HepG2 (cell line): Measurements from ENCODE around the gene BAIAP3. TPM values are rescaled to one million over a fixed set of nuclear protein-coding genes. Genes with fewer than 3 reads are reported as not detected.

Source experiments
- ARID2 ChIP-seq: sonication (generic); formaldehyde crosslinking; IDR thresholded peaks from 2 replicates; pipeline ENCODE4 v1.8.1; 2022; ENCODE audit warnings: mild to moderate bottlenecking, missing genetic modification reagents, borderline replicate concordance
- KLF12 ChIP-seq: sonication (generic); formaldehyde crosslinking; IDR thresholded peaks from 2 replicates; pipeline ENCODE4 v1.4.0; 2020; ENCODE audit warnings: missing genetic modification reagents, borderline replicate concordance
- MAFG ChIP-seq: sonication (generic); formaldehyde crosslinking; IDR thresholded peaks from 2 replicates; pipeline ENCODE4 v1.5.1; 2020; ENCODE audit warnings: mild to moderate bottlenecking, missing genetic modification reagents
- MYC ChIP-seq: sonication (generic); formaldehyde crosslinking; IDR thresholded peaks from 2 replicates; pipeline ENCODE4 v1.9.0; 2021; ENCODE audit warnings: missing genetic modification reagents, borderline replicate concordance
- NONO ChIP-seq, 2 experiments: fragments of 450-650 bp in 1 of 2; sonication (generic) in 1 of 2; formaldehyde crosslinking in 1 of 2; IDR thresholded peaks in 1 of 2; conservative IDR thresholded peaks in 1 of 2; 2 replicates each; pipeline versions ENCODE4 v1.6.1 to v1.8.0; 2017 to 2022; ENCODE audit warnings: mild to moderate bottlenecking in 1 of 2, missing genetic modification reagents in 1 of 2, moderate library complexity in 1 of 2
- RXRA ChIP-seq: sonication (generic); formaldehyde crosslinking; IDR thresholded peaks from 2 replicates; pipeline ENCODE4 v1.5.1; 2020; ENCODE audit warnings: missing genetic modification reagents
- SP2 ChIP-seq: sonication (generic); formaldehyde crosslinking; IDR thresholded peaks from 2 replicates; pipeline ENCODE4 v1.5.1; 2020; ENCODE audit warnings: mild to moderate bottlenecking, missing genetic modification reagents
- STAT5B ChIP-seq: sonication (generic); formaldehyde crosslinking; IDR thresholded peaks from 2 replicates; pipeline ENCODE4 v1.4.0; 2020; ENCODE audit warnings: missing genetic modification reagents
- TAF1 ChIP-seq: sonication (generic); formaldehyde crosslinking; IDR thresholded peaks from 2 replicates; pipeline ENCODE4 v1.4.0; 2020; ENCODE audit warnings: missing genetic modification reagents
- TOPORS ChIP-seq: sonication (generic); formaldehyde crosslinking; IDR thresholded peaks from 2 replicates; pipeline ENCODE4 v1.8.0; 2023; ENCODE audit warnings: mild to moderate bottlenecking, missing genetic modification reagents
- YEATS4 ChIP-seq: sonication (generic); formaldehyde crosslinking; IDR thresholded peaks from 2 replicates; pipeline ENCODE4 v1.4.0; 2020; ENCODE audit warnings: missing genetic modification reagents, borderline replicate concordance
- ZFX ChIP-seq: sonication (generic); formaldehyde crosslinking; IDR thresholded peaks from 2 replicates; pipeline ENCODE4 v1.4.0; 2020; ENCODE audit warnings: mild to moderate bottlenecking, low read depth, missing genetic modification reagents, moderate library complexity
- ZNF354B ChIP-seq: sonication (generic); formaldehyde crosslinking; IDR thresholded peaks from 2 replicates; pipeline ENCODE4 v1.8.0; 2022; ENCODE audit warnings: mild to moderate bottlenecking, missing genetic modification reagents
- ZNF749 ChIP-seq: sonication (generic); formaldehyde crosslinking; IDR thresholded peaks from 2 replicates; pipeline ENCODE4 v1.8.0; 2022; ENCODE audit warnings: mild to moderate bottlenecking, missing genetic modification reagents, moderate library complexity, borderline replicate concordance
- ZSCAN30 ChIP-seq: sonication (generic); formaldehyde crosslinking; IDR thresholded peaks from 2 replicates; pipeline ENCODE4 v1.5.0; 2020; ENCODE audit warnings: mild to moderate bottlenecking, missing genetic modification reagents
- polyA plus RNA-seq, 8 experiments: library from polyadenylated mRNA; depleted of rRNA in 3 of 8; stranded (reverse) in 7 of 8; unstranded in 1 of 8; fragments of >200 nt; fragmentation: Illumina TruSeq in 4 of 8; extraction: Trizol in 4 of 8; gene quantifications; 2 replicates each; pipeline versions ENCODE4 v1.2.1 to v1.2.3, GENCODE V29; 2011 to 2016; ENCODE audit warnings: low read depth in 4 of 8, missing spikeins in 1 of 8, mixed read lengths in 1 of 8; ENCODE audit not compliant: insufficient read depth in 1 of 8
- total RNA-seq, 5 experiments: library from RNA; depleted of rRNA; stranded (reverse); fragments of >200 nt; fragmentation: Illumina TruSeq; extraction: Trizol; gene quantifications; 2 replicates each; pipeline ENCODE4 v1.2.3, GENCODE V29; 2016; ENCODE audit warnings: low read depth in 1 of 5
- TF ChIP-seq, protein P1 (sequence below): sonication (generic); formaldehyde crosslinking; IDR thresholded peaks from 2 replicates; pipeline ENCODE4 v1.4.0; 2020; ENCODE audit warnings: low read depth, mild to moderate bottlenecking, missing genetic modification reagents
- TF ChIP-seq, protein P2 (sequence below): sonication (generic); formaldehyde crosslinking; IDR thresholded peaks from 2 replicates; pipeline ENCODE4 v1.5.1; 2020; ENCODE audit warnings: missing genetic modification reagents, mild to moderate bottlenecking, borderline replicate concordance
- TF ChIP-seq, protein P3 (sequence below): sonication (generic); formaldehyde crosslinking; IDR thresholded peaks from 2 replicates; pipeline ENCODE4 v1.4.0; 2020; ENCODE audit warnings: missing genetic modification reagents
- TF ChIP-seq, protein P4 (sequence below): IDR thresholded peaks from 2 replicates; pipeline ENCODE4 v1.6.1; 2012; ENCODE audit warnings: inconsistent platforms
- TF ChIP-seq, protein P5 (sequence below): sonication (generic); formaldehyde crosslinking; IDR thresholded peaks from 2 replicates; pipeline ENCODE4 v1.8.1; 2023; ENCODE audit warnings: mild to moderate bottlenecking, missing genetic modification reagents

BAIAP3 gene
- total and polyA plus RNA-seq, 2 of the 13 experiments (the other 11 are each of a cell fraction or from before 2014, with no cell fraction given): 3.2 to 5.7 TPM

DNA sequence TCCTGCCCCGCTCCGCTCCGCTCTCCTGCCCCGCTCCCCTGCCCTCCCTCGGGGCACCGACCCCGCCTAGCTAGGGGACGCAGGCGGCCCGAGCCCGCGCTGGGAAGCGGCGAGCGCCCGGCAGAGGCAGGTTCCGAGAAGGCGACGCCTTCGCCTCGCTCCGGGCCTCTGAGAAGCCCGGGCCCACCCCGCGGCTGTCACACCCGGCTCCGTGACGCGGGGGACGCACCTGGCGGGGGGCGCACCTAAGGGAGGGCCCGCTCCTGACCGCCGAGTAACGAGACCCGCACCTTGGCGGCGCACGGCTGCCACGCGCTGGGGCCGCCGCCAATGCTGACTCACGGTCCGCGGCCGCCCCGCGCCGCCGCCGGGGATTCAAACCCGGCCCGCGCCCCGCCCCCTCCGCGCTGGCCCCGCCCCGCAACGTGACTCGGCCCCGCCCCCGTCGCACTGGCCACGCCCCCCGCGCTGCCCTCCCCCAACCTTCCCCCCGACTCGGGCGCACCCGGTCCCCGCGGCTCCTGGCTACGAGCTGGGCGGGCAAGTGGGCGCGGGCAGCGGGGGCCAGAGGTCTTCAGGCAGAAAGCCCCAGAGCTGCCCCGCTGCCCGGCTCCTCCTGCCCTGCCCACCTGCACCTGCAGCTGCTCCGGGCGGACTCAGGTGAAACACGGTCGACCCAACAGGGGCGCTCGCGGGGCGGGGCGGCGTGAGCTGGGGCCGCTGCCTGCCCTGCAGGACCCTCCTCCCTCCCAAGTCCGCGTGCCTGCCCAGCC lies 46.0 kb downstream of the BAIAP3 start (continued):
- TF ChIP-seq, protein P1, sequence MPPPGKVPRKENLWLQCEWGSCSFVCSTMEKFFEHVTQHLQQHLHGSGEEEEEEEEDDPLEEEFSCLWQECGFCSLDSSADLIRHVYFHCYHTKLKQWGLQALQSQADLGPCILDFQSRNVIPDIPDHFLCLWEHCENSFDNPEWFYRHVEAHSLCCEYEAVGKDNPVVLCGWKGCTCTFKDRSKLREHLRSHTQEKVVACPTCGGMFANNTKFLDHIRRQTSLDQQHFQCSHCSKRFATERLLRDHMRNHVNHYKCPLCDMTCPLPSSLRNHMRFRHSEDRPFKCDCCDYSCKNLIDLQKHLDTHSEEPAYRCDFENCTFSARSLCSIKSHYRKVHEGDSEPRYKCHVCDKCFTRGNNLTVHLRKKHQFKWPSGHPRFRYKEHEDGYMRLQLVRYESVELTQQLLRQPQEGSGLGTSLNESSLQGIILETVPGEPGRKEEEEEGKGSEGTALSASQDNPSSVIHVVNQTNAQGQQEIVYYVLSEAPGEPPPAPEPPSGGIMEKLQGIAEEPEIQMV (CRISPR knock-in tag): peak; percentile 98
- TF ChIP-seq STAT5B (CRISPR knock-in tag): no peak
- TF ChIP-seq, protein P2, sequence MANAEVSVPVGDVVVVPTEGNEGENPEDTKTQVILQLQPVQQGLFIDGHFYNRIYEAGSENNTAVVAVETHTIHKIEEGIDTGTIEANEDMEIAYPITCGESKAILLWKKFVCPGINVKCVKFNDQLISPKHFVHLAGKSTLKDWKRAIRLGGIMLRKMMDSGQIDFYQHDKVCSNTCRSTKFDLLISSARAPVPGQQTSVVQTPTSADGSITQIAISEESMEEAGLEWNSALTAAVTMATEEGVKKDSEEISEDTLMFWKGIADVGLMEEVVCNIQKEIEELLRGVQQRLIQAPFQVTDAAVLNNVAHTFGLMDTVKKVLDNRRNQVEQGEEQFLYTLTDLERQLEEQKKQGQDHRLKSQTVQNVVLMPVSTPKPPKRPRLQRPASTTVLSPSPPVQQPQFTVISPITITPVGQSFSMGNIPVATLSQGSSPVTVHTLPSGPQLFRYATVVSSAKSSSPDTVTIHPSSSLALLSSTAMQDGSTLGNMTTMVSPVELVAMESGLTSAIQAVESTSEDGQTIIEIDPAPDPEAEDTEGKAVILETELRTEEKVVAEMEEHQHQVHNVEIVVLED (CRISPR knock-in tag): peak; percentile 44; the same call in 1 of the 2 replicates
- TF ChIP-seq KLF12 (CRISPR knock-in tag): 0 out of 2 replicates have a peak, but pooled peaks have one; percentile 26
- TF ChIP-seq TOPORS: peak; percentile 92
- peak; percentile 53; the same call in 1 of the 2 replicates for TF ChIP-seq YEATS4
- peak; percentile 8; the same call in 1 of the 2 replicates for TF ChIP-seq ZNF749 (CRISPR knock-in tag)
- peak; percentile 88; the same call in 1 of the 2 replicates for TF ChIP-seq ARID2 (CRISPR knock-in tag)
- no peak for TF ChIP-seq SP2
- TF ChIP-seq, protein P3, sequence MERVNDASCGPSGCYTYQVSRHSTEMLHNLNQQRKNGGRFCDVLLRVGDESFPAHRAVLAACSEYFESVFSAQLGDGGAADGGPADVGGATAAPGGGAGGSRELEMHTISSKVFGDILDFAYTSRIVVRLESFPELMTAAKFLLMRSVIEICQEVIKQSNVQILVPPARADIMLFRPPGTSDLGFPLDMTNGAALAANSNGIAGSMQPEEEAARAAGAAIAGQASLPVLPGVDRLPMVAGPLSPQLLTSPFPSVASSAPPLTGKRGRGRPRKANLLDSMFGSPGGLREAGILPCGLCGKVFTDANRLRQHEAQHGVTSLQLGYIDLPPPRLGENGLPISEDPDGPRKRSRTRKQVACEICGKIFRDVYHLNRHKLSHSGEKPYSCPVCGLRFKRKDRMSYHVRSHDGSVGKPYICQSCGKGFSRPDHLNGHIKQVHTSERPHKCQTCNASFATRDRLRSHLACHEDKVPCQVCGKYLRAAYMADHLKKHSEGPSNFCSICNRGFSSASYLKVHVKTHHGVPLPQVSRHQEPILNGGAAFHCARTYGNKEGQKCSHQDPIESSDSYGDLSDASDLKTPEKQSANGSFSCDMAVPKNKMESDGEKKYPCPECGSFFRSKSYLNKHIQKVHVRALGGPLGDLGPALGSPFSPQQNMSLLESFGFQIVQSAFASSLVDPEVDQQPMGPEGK (CRISPR knock-in tag): peak; percentile 3; the same call in 1 of the 2 replicates
- TF ChIP-seq ZNF354B: 0 out of 2 replicates have a peak, but pooled peaks have one; percentile 66
- TF ChIP-seq NONO (IDR thresholded peaks at IDR 0.05): no peak
- 0 out of 2 replicates have a peak, but pooled peaks have one; percentile 6 for TF ChIP-seq NONO (CRISPR knock-in tag; conservative IDR thresholded peaks at IDR 0.05)
- TF ChIP-seq, protein P4, sequence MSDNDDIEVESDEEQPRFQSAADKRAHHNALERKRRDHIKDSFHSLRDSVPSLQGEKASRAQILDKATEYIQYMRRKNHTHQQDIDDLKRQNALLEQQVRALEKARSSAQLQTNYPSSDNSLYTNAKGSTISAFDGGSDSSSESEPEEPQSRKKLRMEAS: peak; percentile 74
- TF ChIP-seq MYC: peak; percentile 65; the same call in 1 of the 2 replicates
- TF ChIP-seq ZFX: peak; percentile 40; the same call in 1 of the 2 replicates
- 0 out of 2 replicates have a peak, but pooled peaks have one; percentile 40 for TF ChIP-seq ZSCAN30 (CRISPR knock-in tag)
- TF ChIP-seq RXRA (CRISPR knock-in tag): no peak; the same call in 1 of the 2 replicates
- TF ChIP-seq, protein P5, sequence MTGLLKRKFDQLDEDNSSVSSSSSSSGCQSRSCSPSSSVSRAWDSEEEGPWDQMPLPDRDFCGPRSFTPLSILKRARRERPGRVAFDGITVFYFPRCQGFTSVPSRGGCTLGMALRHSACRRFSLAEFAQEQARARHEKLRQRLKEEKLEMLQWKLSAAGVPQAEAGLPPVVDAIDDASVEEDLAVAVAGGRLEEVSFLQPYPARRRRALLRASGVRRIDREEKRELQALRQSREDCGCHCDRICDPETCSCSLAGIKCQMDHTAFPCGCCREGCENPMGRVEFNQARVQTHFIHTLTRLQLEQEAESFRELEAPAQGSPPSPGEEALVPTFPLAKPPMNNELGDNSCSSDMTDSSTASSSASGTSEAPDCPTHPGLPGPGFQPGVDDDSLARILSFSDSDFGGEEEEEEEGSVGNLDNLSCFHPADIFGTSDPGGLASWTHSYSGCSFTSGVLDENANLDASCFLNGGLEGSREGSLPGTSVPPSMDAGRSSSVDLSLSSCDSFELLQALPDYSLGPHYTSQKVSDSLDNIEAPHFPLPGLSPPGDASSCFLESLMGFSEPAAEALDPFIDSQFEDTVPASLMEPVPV (CRISPR knock-in tag): peak; percentile 69; the same call in 1 of the 2 replicates
- TF ChIP-seq TAF1 (CRISPR knock-in tag): peak; percentile 57
- peak; percentile 79; the same call in 1 of the 2 replicates for TF ChIP-seq MAFG (CRISPR knock-in tag)
